ENCODE measurements around the gene ZEB1.

ZEB1 gene

GRCh38 chr10:31508882-31509281 is 189.9 kb downstream of the ZEB1 start:
- Histone ChIP-seq H3K4me2 (ENCODE audit: low read depth, low read length, poor library complexity, severe bottlenecking) (no peak overlapping the region), H3K36me3 (ENCODE audit: low read length) (peaks cover 41% of the 10 kb centered on the region), H3K9me3 (ENCODE audit: insufficient read depth, low read length) (peaks cover 8% of the 10 kb centered on the region; the same call in 1 of the 2 replicates), H3K27me3 (ENCODE audit: low read length) (no peaks in the 10 kb centered on the region), H2AFZ (ENCODE audit: low read depth, low read length, severe bottlenecking) (no peak overlapping the region), H3K27ac (ENCODE audit: low read depth, low read length) (no peak overlapping the region), H4K20me1 (ENCODE audit: low read depth, low read length) (no peaks in the 10 kb centered on the region), H3K79me2 (ENCODE audit: insufficient read depth, low read length) (no peaks in the 10 kb centered on the region), H3K4me3 (ENCODE audit: insufficient read depth, low read length, poor library complexity, severe bottlenecking) (no peak overlapping the region), H3K9me2 (replicated peaks; ENCODE audit: insufficient read depth, low read length) (no peaks in the 10 kb centered on the region), H3F3A (ENCODE audit: insufficient read depth) (no peaks in the 10 kb centered on the region), H3K9ac (ENCODE audit: low read length) (no peak overlapping the region)
- TF ChIP-seq, protein P1, sequence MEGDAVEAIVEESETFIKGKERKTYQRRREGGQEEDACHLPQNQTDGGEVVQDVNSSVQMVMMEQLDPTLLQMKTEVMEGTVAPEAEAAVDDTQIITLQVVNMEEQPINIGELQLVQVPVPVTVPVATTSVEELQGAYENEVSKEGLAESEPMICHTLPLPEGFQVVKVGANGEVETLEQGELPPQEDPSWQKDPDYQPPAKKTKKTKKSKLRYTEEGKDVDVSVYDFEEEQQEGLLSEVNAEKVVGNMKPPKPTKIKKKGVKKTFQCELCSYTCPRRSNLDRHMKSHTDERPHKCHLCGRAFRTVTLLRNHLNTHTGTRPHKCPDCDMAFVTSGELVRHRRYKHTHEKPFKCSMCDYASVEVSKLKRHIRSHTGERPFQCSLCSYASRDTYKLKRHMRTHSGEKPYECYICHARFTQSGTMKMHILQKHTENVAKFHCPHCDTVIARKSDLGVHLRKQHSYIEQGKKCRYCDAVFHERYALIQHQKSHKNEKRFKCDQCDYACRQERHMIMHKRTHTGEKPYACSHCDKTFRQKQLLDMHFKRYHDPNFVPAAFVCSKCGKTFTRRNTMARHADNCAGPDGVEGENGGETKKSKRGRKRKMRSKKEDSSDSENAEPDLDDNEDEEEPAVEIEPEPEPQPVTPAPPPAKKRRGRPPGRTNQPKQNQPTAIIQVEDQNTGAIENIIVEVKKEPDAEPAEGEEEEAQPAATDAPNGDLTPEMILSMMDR (IDR thresholded peaks at IDR 0.05; ENCODE audit: insufficient read depth, low read length, poor library complexity, severe bottlenecking) = no peak
- TF ChIP-seq EZH2phosphoT487 (conservative IDR thresholded peaks at IDR 0.05; ENCODE audit: low read length) = no peak

DNA sequence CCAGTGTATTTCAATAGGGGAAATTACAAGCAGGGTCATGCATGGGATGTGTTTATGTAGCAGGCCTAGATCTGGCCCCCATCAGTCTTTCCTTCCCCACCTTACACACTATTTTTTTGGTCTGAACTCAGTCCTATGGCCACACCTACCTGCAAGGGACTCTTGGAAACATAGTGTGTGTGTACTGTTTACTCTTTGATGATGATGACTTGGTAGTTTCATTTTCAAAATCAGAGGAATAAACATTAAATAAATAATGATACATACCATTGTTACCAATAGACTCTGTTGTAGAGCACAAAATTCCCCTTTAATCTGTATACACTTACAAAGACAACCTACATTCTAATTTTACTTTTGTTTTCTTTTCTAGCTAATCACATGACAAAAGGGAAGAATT is 191.0 kb downstream of the ZEB1 start:
- H3F3A ChIP-seq (ENCODE audit: insufficient read depth) = no peaks in the 10 kb centered on the region
- H3K4me2 ChIP-seq (ENCODE audit: low read depth, low read length, poor library complexity, severe bottlenecking) = no peak overlapping the region
- H3K36me3 ChIP-seq (ENCODE audit: low read length) = peaks cover 38% of the 10 kb centered on the region
- no peaks in the 10 kb centered on the region for H4K20me1 ChIP-seq (ENCODE audit: low read depth, low read length)
- H3K27me3 ChIP-seq (ENCODE audit: low read length) = no peaks in the 10 kb centered on the region
- no peak overlapping the region for H3K27ac ChIP-seq (ENCODE audit: low read depth, low read length)
- no peaks in the 10 kb centered on the region for H3K79me2 ChIP-seq (ENCODE audit: insufficient read depth, low read length)
- no peak overlapping the region for H2AFZ ChIP-seq (ENCODE audit: low read depth, low read length, severe bottlenecking)
- no peak overlapping the region for H3K4me3 ChIP-seq (ENCODE audit: insufficient read depth, low read length, poor library complexity, severe bottlenecking)
- H3K9me2 ChIP-seq (replicated peaks; ENCODE audit: insufficient read depth, low read length) = no peaks in the 10 kb centered on the region
- peaks cover 8% of the 10 kb centered on the region; the same call in 1 of the 2 replicates for H3K9me3 ChIP-seq (ENCODE audit: insufficient read depth, low read length)
- no peak overlapping the region for H3K9ac ChIP-seq (ENCODE audit: low read length)
- no peak for TF ChIP-seq EZH2phosphoT487 (conservative IDR thresholded peaks at IDR 0.05; ENCODE audit: low read length)
- TF ChIP-seq, protein P1 (IDR thresholded peaks at IDR 0.05; ENCODE audit: insufficient read depth, low read length, poor library complexity, severe bottlenecking) = no peak

GRCh38 chr10:31515116-31515515 is 196.1 kb downstream of the ZEB1 start:
- Histone ChIP-seq H3K9me2 (replicated peaks; ENCODE audit: insufficient read depth, low read length) (no peaks in the 10 kb centered on the region), H3K9ac (ENCODE audit: low read length) (no peak overlapping the region), H3K79me2 (ENCODE audit: insufficient read depth, low read length) (no peaks in the 10 kb centered on the region), H3K27me3 (ENCODE audit: low read length) (no peaks in the 10 kb centered on the region), H3K27ac (ENCODE audit: low read depth, low read length) (no peak overlapping the region), H3F3A (ENCODE audit: insufficient read depth) (no peaks in the 10 kb centered on the region), H3K9me3 (ENCODE audit: insufficient read depth, low read length) (no peaks in the 10 kb centered on the region), H3K36me3 (ENCODE audit: low read length) (peaks cover 17% of the 10 kb centered on the region; the same call in 1 of the 2 replicates), H3K4me2 (ENCODE audit: low read depth, low read length, poor library complexity, severe bottlenecking) (no peak overlapping the region), H2AFZ (ENCODE audit: low read depth, low read length, severe bottlenecking) (no peak overlapping the region), H3K4me3 (ENCODE audit: insufficient read depth, low read length, poor library complexity, severe bottlenecking) (no peak overlapping the region), H4K20me1 (ENCODE audit: low read depth, low read length) (no peaks in the 10 kb centered on the region)
- TF ChIP-seq EZH2phosphoT487 (conservative IDR thresholded peaks at IDR 0.05; ENCODE audit: low read length) = no peak
- TF ChIP-seq, protein P1 (IDR thresholded peaks at IDR 0.05; ENCODE audit: insufficient read depth, low read length, poor library complexity, severe bottlenecking) = no peak
